HepG2 (cell line): ENCODE results near the gene SPRED2. TPM values are rescaled to one million over a fixed set of nuclear protein-coding genes. Genes with fewer than 3 reads are reported as not detected.

Experiments
- BCL3 ChIP-seq: sonication (generic); formaldehyde crosslinking; IDR thresholded peaks from 2 replicates; pipeline ENCODE4 v1.5.1; 2020; ENCODE audit warnings: mild to moderate bottlenecking, missing genetic modification reagents, moderate library complexity
- GATA4 ChIP-seq: sonication (generic); IDR thresholded peaks from 2 replicates; pipeline ENCODE4 v1.6.1; 2016; ENCODE audit warnings: antibody characterized with exemption, low read depth, borderline replicate concordance
- HIC2 ChIP-seq: sonication (generic); formaldehyde crosslinking; IDR thresholded peaks from 2 replicates; pipeline ENCODE4 v1.9.0; 2022; ENCODE audit warnings: low read depth, missing genetic modification reagents
- MYNN ChIP-seq: sonication (generic); formaldehyde crosslinking; IDR thresholded peaks from 2 replicates; pipeline ENCODE4 v1.4.0; 2020; ENCODE audit warnings: mild to moderate bottlenecking, low read depth, missing genetic modification reagents
- MYPOP ChIP-seq: sonication (generic); formaldehyde crosslinking; IDR thresholded peaks from 2 replicates; pipeline ENCODE4 v1.8.1; 2023; ENCODE audit warnings: mild to moderate bottlenecking, moderate library complexity, missing genetic modification reagents
- NFE2 ChIP-seq: sonication (generic); formaldehyde crosslinking; IDR thresholded peaks from 2 replicates; pipeline ENCODE4 v1.4.0; 2020; ENCODE audit warnings: missing genetic modification reagents
- NFKB2 ChIP-seq: sonication (generic); formaldehyde crosslinking; IDR thresholded peaks from 2 replicates; pipeline ENCODE4 v1.4.0; 2020; ENCODE audit warnings: missing genetic modification reagents, borderline replicate concordance
- POLR2AphosphoS2 ChIP-seq: IDR thresholded peaks from 2 replicates; pipeline ENCODE4 v1.6.1; 2011; ENCODE audit warnings: low read depth, low read length, improper control_type of control experiment
- RAD51 ChIP-seq: fragments of 450-650 bp; IDR thresholded peaks from 2 replicates; pipeline ENCODE4 v1.6.1; 2016; ENCODE audit warnings: borderline replicate concordance
- RELA ChIP-seq: sonication (generic); formaldehyde crosslinking; IDR thresholded peaks from 2 replicates; pipeline ENCODE4 v1.4.0; 2020; ENCODE audit warnings: missing genetic modification reagents
- U2AF2 ChIP-seq: fragments of 200-400 bp; formaldehyde crosslinking; IDR thresholded peaks from 2 replicates; pipeline ENCODE4 v1.6.1; 2017; ENCODE audit warnings: low read depth, mild to moderate bottlenecking, low read length
- ZFX ChIP-seq: sonication (generic); formaldehyde crosslinking; IDR thresholded peaks from 2 replicates; pipeline ENCODE4 v1.4.0; 2020; ENCODE audit warnings: mild to moderate bottlenecking, low read depth, missing genetic modification reagents, moderate library complexity
- ZNF101 ChIP-seq: sonication (generic); formaldehyde crosslinking; IDR thresholded peaks from 2 replicates; pipeline ENCODE4 v1.4.0; 2020; ENCODE audit warnings: mild to moderate bottlenecking, low read depth, missing genetic modification reagents, borderline replicate concordance
- ZNF331 ChIP-seq: sonication (generic); formaldehyde crosslinking; IDR thresholded peaks from 2 replicates; pipeline ENCODE4 v1.4.0; 2020; ENCODE audit warnings: missing genetic modification reagents
- ZNF441 ChIP-seq: sonication (generic); formaldehyde crosslinking; IDR thresholded peaks from 2 replicates; pipeline ENCODE4 v1.7.0; 2021; ENCODE audit warnings: missing genetic modification reagents, borderline replicate concordance
- ZNF503 ChIP-seq: sonication (generic); formaldehyde crosslinking; IDR thresholded peaks from 2 replicates; pipeline ENCODE4 v1.4.0; 2020; ENCODE audit warnings: missing genetic modification reagents
- ZNF512B ChIP-seq: sonication (generic); formaldehyde crosslinking; IDR thresholded peaks from 2 replicates; pipeline ENCODE4 v1.5.1; 2020; ENCODE audit warnings: missing genetic modification reagents, mild to moderate bottlenecking, borderline replicate concordance
- ZNF556 ChIP-seq: sonication (generic); formaldehyde crosslinking; IDR thresholded peaks from 2 replicates; pipeline ENCODE4 v1.4.0; 2020; ENCODE audit warnings: mild to moderate bottlenecking, missing genetic modification reagents, borderline replicate concordance
- polyA plus RNA-seq, 8 experiments: library from polyadenylated mRNA; depleted of rRNA in 3 of 8; stranded (reverse) in 7 of 8; unstranded in 1 of 8; fragments of >200 nt; fragmentation: Illumina TruSeq in 4 of 8; extraction: Trizol in 4 of 8; gene quantifications; 2 replicates each; pipeline versions ENCODE4 v1.2.1 to v1.2.3, GENCODE V29; 2011 to 2016; ENCODE audit warnings: low read depth in 4 of 8, missing spikeins in 1 of 8, mixed read lengths in 1 of 8; ENCODE audit not compliant: insufficient read depth in 1 of 8
- total RNA-seq, 5 experiments: library from RNA; depleted of rRNA; stranded (reverse); fragments of >200 nt; fragmentation: Illumina TruSeq; extraction: Trizol; gene quantifications; 2 replicates each; pipeline ENCODE4 v1.2.3, GENCODE V29; 2016; ENCODE audit warnings: low read depth in 1 of 5

Gene SPRED2
- total and polyA plus RNA-seq, 2 of the 13 experiments (the other 11 are each of a cell fraction or from before 2014, with no cell fraction given): 13.0 to 37.0 TPM

GRCh38 chr2:65436169-65436823, 3.9 kb upstream of the SPRED2 start (continued):
- peak; percentile 92 for TF ChIP-seq MYPOP
- TF ChIP-seq ZNF512B: no peak
- no peak for TF ChIP-seq NFE2 (CRISPR knock-in tag)
- no peak; the same call in 1 of the 2 replicates for TF ChIP-seq POLR2AphosphoS2
- TF ChIP-seq HIC2 (CRISPR knock-in tag): no peak
- TF ChIP-seq BCL3: no peak; the same call in 1 of the 2 replicates
- no peak for TF ChIP-seq RAD51
- TF ChIP-seq U2AF2: 0 out of 2 replicates have a peak, but pooled peaks have one; percentile 42
- peak; percentile 93 for TF ChIP-seq ZNF503 (CRISPR knock-in tag)
- no peak; the same call in 1 of the 2 replicates for TF ChIP-seq NFKB2 (CRISPR knock-in tag)
- TF ChIP-seq RELA (CRISPR knock-in tag): no peak
- TF ChIP-seq MYNN: peak; percentile 40; the same call in 1 of the 2 replicates
- TF ChIP-seq ZNF101 (CRISPR knock-in tag): 0 out of 2 replicates have a peak, but pooled peaks have one; percentile 76
- peak; percentile 21; the same call in 1 of the 2 replicates for TF ChIP-seq ZNF331
- TF ChIP-seq ZNF556: peak; percentile 82; the same call in 1 of the 2 replicates
- TF ChIP-seq ZFX: peak; percentile 74
- TF ChIP-seq ZNF441 (CRISPR knock-in tag): peak; percentile 45; the same call in 1 of the 2 replicates
- TF ChIP-seq GATA4: peak; percentile 61
